K562 (cell line): ENCODE data around the gene COL16A1. TPM values are rescaled to one million over a fixed set of nuclear protein-coding genes. Genes with fewer than 3 reads are reported as not detected.

ENCODE experiments used
- BMI1 ChIP-seq: fragments of 150-350 bp; IDR thresholded peaks from 2 replicates; pipeline ENCODE4 v1.6.1; 2014; ENCODE audit warnings: low read length
- DMBX1 ChIP-seq: fragments of 250-450 bp; sonication (Bioruptor Pico); IDR thresholded peaks from 2 replicates; pipeline ENCODE4 v1.8.0; 2022; ENCODE audit warnings: inconsistent platforms, mild to moderate bottlenecking, moderate library complexity, borderline replicate concordance
- ETV5 ChIP-seq: sonication (generic); formaldehyde crosslinking; IDR thresholded peaks from 2 replicates; pipeline ENCODE4 v1.4.0; 2020; ENCODE audit warnings: low read depth, mild to moderate bottlenecking, missing genetic modification reagents
- HINFP ChIP-seq: fragments of 450-650 bp; conservative IDR thresholded peaks from 2 replicates; pipeline ENCODE4 v1.6.1; 2016; ENCODE audit warnings: missing genetic modification characterization, low read depth, mild to moderate bottlenecking, control low read depth, missing compliant biosample characterization
- KAT8 ChIP-seq: fragments of 450-650 bp; IDR thresholded peaks from 2 replicates; pipeline ENCODE4 v1.6.1; 2016; ENCODE audit warnings: low read depth, mild to moderate bottlenecking
- KLF16 ChIP-seq: IDR thresholded peaks from 2 replicates; pipeline ENCODE4 v1.6.1; 2016; ENCODE audit warnings: antibody characterized with exemption
- L3MBTL2 ChIP-seq: fragments of 450-650 bp; IDR thresholded peaks from 2 replicates; pipeline ENCODE4 v1.6.1; 2016; ENCODE audit warnings: mild to moderate bottlenecking, moderate library complexity
- MED1 ChIP-seq: sonication (generic); formaldehyde crosslinking; IDR thresholded peaks from 2 replicates; pipeline ENCODE4 v1.8.1; 2023; ENCODE audit warnings: missing genetic modification reagents, borderline replicate concordance
- PHB2 ChIP-seq: fragments of 450-650 bp; IDR thresholded peaks from 2 replicates; pipeline ENCODE4 v1.6.1; 2017; ENCODE audit warnings: low read depth
- PRPF4 ChIP-seq: fragments of 200-400 bp; formaldehyde crosslinking; IDR thresholded peaks from one replicate; pipeline ENCODE4 v1.6.1; 2017; ENCODE audit warnings: low read length, low read depth, mild to moderate bottlenecking; ENCODE audit not compliant: insufficient read depth, poor library complexity, severe bottlenecking
- PTRF ChIP-seq: fragments of 450-650 bp; IDR thresholded peaks from 2 replicates; pipeline ENCODE4 v1.6.1; 2016; ENCODE audit warnings: mild to moderate bottlenecking, missing genetic modification characterization, missing compliant biosample characterization
- SNIP1 ChIP-seq: fragments of 450-650 bp; IDR thresholded peaks from 2 replicates; pipeline ENCODE4 v1.7.1; 2017; ENCODE audit warnings: low read depth, mild to moderate bottlenecking
- TBL1XR1 ChIP-seq, 2 experiments: IDR thresholded peaks; 2 replicates each; pipeline ENCODE4 v1.6.1; 2012; ENCODE audit warnings: improper control_type of control experiment in 2 of 2, low read length in 2 of 2, mild to moderate bottlenecking in 1 of 2
- TCFL5 ChIP-seq: fragments of 250-450 bp; sonication (Bioruptor Pico); conservative IDR thresholded peaks from 2 replicates; pipeline ENCODE4 v1.6.1; 2021; ENCODE audit warnings: mild to moderate bottlenecking, moderate library complexity, matching md5 sums
- WHSC1 ChIP-seq: IDR thresholded peaks from one replicate; pipeline ENCODE4 v1.6.1; 2012; ENCODE audit warnings: low read length, control low read depth, inconsistent platforms
- ZBTB49 ChIP-seq: sonication (generic); formaldehyde crosslinking; IDR thresholded peaks from 2 replicates; pipeline ENCODE4 v1.8.0; 2022; ENCODE audit warnings: missing genetic modification reagents, mild to moderate bottlenecking, borderline replicate concordance
- ZBTB8A ChIP-seq: fragments of 450-650 bp; IDR thresholded peaks from 2 replicates; pipeline ENCODE4 v1.6.1; 2018; ENCODE audit warnings: mild to moderate bottlenecking, moderate library complexity; ENCODE audit not compliant: partially characterized antibody
- ZC3H11A ChIP-seq: IDR thresholded peaks from 2 replicates; pipeline ENCODE4 v1.6.1; 2012; ENCODE audit warnings: low read depth, low read length, improper control_type of control experiment
- ZNF133 ChIP-seq: fragments of 250-450 bp; sonication (Bioruptor Pico); IDR thresholded peaks from 2 replicates; pipeline ENCODE4 v1.4.0; 2020; ENCODE audit warnings: mild to moderate bottlenecking
- ZNF165 ChIP-seq: fragments of 250-450 bp; sonication (Bioruptor Pico); IDR thresholded peaks from 2 replicates; pipeline ENCODE4 v1.4.0; 2020; ENCODE audit warnings: borderline replicate concordance
- ZNF518B ChIP-seq: fragments of 250-450 bp; sonication (Bioruptor Pico); IDR thresholded peaks from 2 replicates; pipeline ENCODE4 v1.5.0; 2021; ENCODE audit warnings: mild to moderate bottlenecking, moderate library complexity
- polyA plus RNA-seq, 8 experiments: library from polyadenylated mRNA; depleted of rRNA in 4 of 8; stranded (reverse) in 5 of 8; unstranded in 3 of 8; fragments of >200 nt; fragmentation: Nextera tagmentation in 2 of 8; fragmentation: Illumina TruSeq in 1 of 8; extraction: Ambion mirVana in 2 of 8; extraction: Trizol in 1 of 8; gene quantifications; 2 replicates each; pipeline versions ENCODE4 v1.2.1 to v1.2.3, GENCODE V29; 2011 to 2014; ENCODE audit warnings: inconsistent platforms in 1 of 8, missing spikeins in 1 of 8
- total RNA-seq, 7 experiments: library from RNA; depleted of rRNA in 6 of 7; stranded (reverse); fragments of >200 nt in 6 of 7; fragmentation: Illumina TruSeq in 2 of 7; extraction: Trizol in 2 of 7; gene quantifications; 2 replicates each; pipeline versions ENCODE4 v1.2.1 to v1.2.3, GENCODE V29; 2011 to 2021; ENCODE audit warnings: low replicate concordance in 1 of 7

COL16A1 gene
- total and polyA plus RNA-seq, 9 of the 15 experiments (the other 6 are each of a cell fraction or from before 2014, with no cell fraction given) = 0.11 to 0.60 (median 0.11) TPM; not detected in 6

- TF ChIP-seq ZNF518B = no peak
- no peak for TF ChIP-seq ZNF133
- no peak for TF ChIP-seq PHB2
- TF ChIP-seq KAT8 = no peak
- TF ChIP-seq TBL1XR1 (IDR thresholded peaks at IDR 0.05; ENCODE audit: low read length in 2 of 2) = 0 out of 4 replicates have a peak, but pooled peaks of 1 of the 2 experiments have one; percentile 24
- TF ChIP-seq ZBTB8A = no peak
- peak; percentile 35; the same call in 1 of the 2 replicates for TF ChIP-seq KLF16
- no peak for TF ChIP-seq WHSC1
- TF ChIP-seq MED1 (CRISPR knock-in tag) = no peak
- TF ChIP-seq ETV5 (CRISPR knock-in tag) = peak; percentile 29; the same call in 1 of the 2 replicates
- TF ChIP-seq L3MBTL2 = peak; percentile 97
- TF ChIP-seq PRPF4 = no peak
- TF ChIP-seq HINFP (tag) = no peak
- TF ChIP-seq ZNF165 (CRISPR knock-in tag) = no peak
- TF ChIP-seq ZC3H11A = no peak
- no peak for TF ChIP-seq TCFL5
- TF ChIP-seq PTRF (tag) = no peak
- TF ChIP-seq BMI1 = no peak
- TF ChIP-seq SNIP1 = no peak
- TF ChIP-seq ZBTB49 = no peak
- TF ChIP-seq DMBX1 = no peak
Observed at GRCh38 chr1:31705080-31705866, 1.5 kb upstream of the COL16A1 start (continued).
